HG03060 (cell line): ENCODE data around the gene LRRC3B.

Experiments used
- ATAC-seq: cut with Tn5 transposase; IDR thresholded peaks from one replicate; pipeline ENCODE4 v1.9.1; 2021; ENCODE audit warnings: low read depth, moderate number of reproducible peaks; ENCODE audit not compliant: unreplicated experiment

LRRC3B gene

DNA sequence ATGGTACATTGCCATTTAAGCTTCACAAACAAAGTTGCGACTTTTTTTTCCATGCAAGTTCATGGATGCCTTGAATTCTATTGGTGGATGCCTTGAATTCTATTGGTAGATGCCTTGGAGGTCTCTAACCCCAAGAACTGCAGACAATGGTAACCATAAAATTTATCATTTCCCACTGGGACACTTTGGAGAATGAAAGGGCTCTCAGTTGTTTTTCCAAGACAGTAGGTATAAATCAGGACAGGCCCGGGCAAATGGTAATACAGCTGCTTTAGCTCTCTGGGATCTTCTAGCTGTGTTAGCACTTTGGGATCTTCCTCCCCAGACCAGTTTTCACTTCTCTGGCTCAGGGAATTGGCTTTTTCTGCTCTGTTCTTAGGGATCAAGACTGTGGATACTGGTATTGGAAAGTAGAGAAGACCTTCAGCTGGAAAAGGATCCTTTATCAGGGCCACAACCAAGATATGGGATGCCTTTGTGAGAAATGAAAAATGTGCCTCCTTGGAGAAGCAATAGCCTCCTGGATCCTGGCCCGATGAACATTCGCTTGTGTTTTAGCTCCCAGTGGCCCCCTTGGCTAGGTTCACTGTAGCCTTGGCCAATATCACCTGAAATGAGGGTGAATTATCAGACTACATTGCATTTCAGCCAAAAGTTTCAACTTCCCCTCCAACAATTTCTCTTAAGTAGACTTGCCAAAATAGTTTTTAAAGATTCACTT is 8.3 kb downstream of the LRRC3B start:
- no peak for ATAC-seq

GRCh38 chr3:26631390-26631738 is 8.8 kb downstream of the LRRC3B start:
- ATAC-seq: no peak

DNA sequence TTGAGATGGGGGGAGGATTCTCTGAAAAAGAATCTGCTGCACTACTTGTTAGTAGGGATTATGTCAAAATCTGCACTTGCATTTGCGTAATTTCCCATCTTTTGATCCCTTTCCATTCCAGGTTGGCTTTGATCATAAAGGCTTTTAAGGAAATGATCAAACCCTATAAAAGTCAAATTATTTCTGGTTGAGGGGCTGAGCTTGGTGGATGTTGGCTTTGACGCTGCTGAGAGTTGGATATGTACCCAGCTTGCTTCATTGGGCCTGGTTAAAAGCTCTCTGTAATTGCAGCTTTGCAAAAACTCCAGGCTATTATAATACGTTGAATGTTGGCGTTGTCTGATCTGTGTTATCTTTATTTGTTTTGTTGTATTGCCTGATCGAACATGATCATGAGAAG is 12.0 kb downstream of the LRRC3B start:
- no peak for ATAC-seq

- ATAC-seq: no peak
Observed at GRCh38 chr3:26636096-26636727, 13.6 kb downstream of the LRRC3B start.

GRCh38 chr3:26637698-26638097 is 15.1 kb downstream of the LRRC3B start:
- ATAC-seq: no peak

DNA sequence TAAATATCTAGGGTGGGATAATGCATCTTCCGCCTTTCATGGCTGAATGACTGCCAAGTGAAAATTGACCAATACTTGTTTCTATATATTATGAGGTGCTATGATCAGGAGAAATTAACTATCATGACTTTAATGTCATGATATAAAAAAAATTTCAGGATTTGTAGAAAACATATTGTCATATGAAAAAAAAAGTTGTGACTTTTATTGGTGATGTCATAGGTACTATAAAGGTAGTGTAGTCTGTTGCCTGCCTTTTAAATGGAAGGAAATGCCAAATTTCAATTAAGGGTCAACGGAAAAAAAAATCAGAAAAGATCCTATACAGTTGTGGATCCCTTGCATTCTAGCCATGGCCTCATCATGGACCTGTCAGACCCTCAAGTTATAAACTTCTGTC is 15.5 kb downstream of the LRRC3B start:
- no peak for ATAC-seq

DNA sequence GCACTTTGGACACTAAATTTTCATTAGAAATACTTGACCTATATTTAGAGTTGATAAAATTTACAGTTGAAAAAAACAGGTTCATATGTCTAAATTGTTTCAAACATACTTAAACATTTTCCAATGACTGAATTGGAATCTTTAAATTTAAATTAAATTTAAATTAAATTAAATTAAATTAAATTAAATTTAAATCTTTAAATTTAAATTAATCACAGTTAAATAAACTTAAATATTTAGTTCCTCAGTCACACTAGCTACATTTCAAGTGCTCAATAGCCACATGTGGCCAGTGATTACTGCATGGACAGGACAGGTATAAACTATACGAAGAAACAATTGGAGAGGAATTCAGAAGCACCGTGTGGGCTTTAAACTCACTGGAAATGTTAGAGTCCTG is 16.8 kb downstream of the LRRC3B start:
- ATAC-seq: no peak

- ATAC-seq: no peak
Observed at GRCh38 chr3:26647078-26647477, 24.5 kb downstream of the LRRC3B start.

DNA sequence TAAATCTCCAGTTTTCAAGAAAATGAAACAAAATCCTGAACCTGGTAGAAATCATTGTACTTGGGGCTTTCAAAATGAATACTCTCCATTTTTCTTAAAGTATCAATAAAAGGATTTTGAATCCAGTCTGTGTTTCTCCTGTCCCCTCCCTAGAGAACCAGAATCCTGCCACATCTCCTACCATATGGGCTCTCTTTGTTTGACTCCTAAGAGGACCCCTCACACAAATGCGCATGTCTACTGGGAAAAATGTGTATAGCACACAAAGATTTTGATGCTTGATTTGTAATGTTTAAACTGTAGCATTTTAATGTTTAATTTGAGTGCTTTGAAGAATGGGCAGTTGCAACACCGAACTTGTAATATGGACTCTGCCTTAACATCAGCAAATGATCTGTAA is 25.9 kb downstream of the LRRC3B start:
- no peak for ATAC-seq

- no peak for ATAC-seq
Observed at GRCh38 chr3:26652164-26652563, 29.6 kb downstream of the LRRC3B start.

GRCh38 chr3:26653811-26654425 is 31.3 kb downstream of the LRRC3B start:
- no peak for ATAC-seq

DNA sequence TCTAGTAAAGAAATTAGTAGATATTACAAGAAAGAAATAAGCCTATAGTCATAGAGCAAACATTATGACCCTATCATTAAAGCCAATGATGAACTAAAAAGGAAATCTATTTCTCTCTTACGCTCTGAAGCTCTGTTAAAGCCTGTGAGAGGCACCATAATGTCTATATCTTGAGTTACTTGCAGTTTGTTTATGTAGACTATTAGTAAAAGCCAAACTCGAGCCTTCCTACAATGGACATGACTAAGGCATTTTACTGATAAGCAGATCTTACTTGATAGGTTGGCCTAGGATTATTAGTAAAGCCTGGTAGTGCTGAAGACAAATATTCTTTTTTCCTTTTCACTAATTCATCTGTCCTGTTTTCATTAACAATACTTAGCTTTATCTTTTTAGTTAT is 32.7 kb downstream of the LRRC3B start:
- no peak for ATAC-seq

DNA sequence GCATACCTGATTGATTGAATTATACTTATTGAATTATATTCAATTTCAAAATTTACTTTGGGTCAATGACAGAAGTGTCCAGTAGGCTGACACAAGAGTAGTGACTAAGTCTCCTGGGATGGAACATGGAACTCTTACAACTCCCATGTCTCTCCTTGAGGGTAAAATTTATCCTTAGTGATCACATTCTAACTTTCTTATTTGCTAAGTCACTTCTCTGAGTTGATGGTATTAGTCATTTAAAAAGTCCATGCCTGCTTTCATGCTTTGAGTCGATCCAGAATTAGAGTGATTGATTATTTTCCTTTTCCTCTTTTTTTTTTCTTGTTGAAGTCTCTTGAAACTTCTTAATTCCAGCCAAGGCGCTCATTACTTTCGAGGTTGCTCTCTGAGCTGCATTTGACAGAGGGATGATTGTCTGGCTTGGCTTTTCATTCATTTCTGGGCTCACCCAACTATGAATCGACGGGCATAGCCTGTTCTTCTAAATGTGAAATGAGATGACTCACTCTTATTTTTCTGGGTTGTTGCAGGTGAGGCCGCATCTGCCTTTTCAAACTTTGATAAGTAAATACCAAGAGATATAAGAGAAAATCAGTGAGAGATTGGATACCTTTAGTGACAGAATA is 34.9 kb downstream of the LRRC3B start:
- ATAC-seq: no peak

DNA sequence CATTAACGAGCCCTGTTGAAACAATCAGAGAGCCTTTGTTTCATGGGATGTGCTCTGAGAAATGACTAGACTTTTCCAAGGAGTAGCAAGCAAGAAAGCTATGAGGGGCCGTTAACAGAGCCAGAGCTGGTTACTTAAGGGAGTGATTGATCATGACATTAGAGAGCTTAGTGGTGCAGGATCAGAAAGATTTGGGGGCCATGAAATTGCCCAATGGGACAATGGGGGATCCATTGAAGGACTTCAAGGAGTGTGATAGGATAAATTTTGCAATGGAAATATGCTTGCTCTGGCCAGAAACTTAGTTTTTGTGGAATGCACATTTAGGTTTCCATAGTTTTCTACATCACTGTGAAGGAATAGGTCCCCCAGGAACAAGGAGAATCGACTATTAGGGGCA is 45.6 kb downstream of the LRRC3B start:
- ATAC-seq: no peak

- ATAC-seq: no peak
Observed at GRCh38 chr3:26668696-26669095, 46.1 kb downstream of the LRRC3B start.

GRCh38 chr3:26675336-26675735 is 52.8 kb downstream of the LRRC3B start:
- ATAC-seq: no peak

DNA sequence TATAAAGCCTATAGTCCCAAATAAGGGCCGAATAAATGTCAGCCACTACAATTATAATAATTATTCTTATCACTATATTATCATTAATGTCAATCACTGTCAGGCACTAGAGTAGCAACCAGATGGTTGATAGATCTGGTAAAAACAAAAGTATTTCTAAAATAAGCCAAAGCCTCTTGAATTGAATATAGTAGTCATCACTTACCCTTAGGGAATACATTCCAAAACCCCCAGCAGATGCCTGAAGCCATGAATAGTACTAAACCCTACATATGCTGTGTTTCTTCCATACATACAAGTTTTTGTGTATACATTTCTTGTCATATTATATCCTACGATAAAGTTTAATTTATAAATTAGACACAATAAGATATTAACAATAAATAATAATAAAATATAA is 59.1 kb downstream of the LRRC3B start:
- ATAC-seq: no peak

- no peak for ATAC-seq
Observed at GRCh38 chr3:26682406-26682805, 59.8 kb downstream of the LRRC3B start.

- no peak for ATAC-seq
Observed at GRCh38 chr3:26683902-26684301, 61.3 kb downstream of the LRRC3B start.

GRCh38 chr3:26687466-26687865 is 64.9 kb downstream of the LRRC3B start:
- ATAC-seq: no peak

- ATAC-seq: no peak
Observed at GRCh38 chr3:26699553-26699952, 77.0 kb downstream of the LRRC3B start.

- no peak for ATAC-seq
Observed at GRCh38 chr3:26703519-26703918, 80.9 kb downstream of the LRRC3B start.
